ENCODE measurements around the gene SYCP2. TPM values are rescaled to one million over a fixed set of nuclear protein-coding genes. Genes with fewer than 3 reads are reported as not detected.
A peak's percentile ranks its signal among the peaks of the same experiment; 100 is the strongest.
"Not testable (repeated sequence)": the region's sequence is repeated elsewhere in the genome, so short reads cannot be mapped to it uniquely, and the experiment has no call there.

The SYCP2 gene
- total RNA-seq, 1 donor from 2014 or later = 4.1 TPM

- no peak for DNase-seq (ENCODE audit: low spot score in 2 of 2)
- no peak for FAIRE-seq
Observed at GRCh38 chr20:59920944-59921343, 12.5 kb downstream of the SYCP2 start.

- DNase-seq (ENCODE audit: low spot score in 2 of 2) (no peak), FAIRE-seq (no peak)
Observed at GRCh38 chr20:59912609-59913008, 20.8 kb downstream of the SYCP2 start.

GRCh38 chr20:59911041-59911440 is 22.4 kb downstream of the SYCP2 start:
- DNase-seq (ENCODE audit: low spot score in 2 of 2) (no peak), FAIRE-seq (no peak)

DNA sequence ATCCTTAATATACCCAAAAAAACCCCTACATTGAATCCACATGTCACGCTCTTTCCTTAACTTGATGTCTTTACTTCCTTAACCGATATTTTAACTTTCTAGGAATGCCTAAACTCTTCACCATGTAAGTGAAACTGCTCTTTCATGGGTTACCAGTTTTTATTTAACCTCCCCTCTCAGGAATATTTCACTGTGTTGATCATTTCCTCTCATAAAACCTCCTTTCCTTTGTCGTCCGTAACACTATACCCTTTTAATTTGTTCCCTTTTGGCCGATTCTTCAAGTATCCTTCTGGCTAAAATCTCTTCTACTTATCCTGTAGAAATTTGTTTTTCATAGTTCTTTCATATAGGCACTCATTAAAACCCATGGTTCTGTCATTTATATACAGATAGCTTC is 24.6 kb downstream of the SYCP2 start:
- DNase-seq (ENCODE audit: low spot score in 2 of 2) (no peak), FAIRE-seq (no peak)

GRCh38 chr20:59903621-59904020 is 29.8 kb downstream of the SYCP2 start:
- FAIRE-seq (no peak), DNase-seq (ENCODE audit: low spot score in 2 of 2) (no peak)

GRCh38 chr20:59902470-59902869 is 31.0 kb downstream of the SYCP2 start:
- FAIRE-seq = no peak
- DNase-seq (ENCODE audit: low spot score in 2 of 2) = no peak

- FAIRE-seq (no peak), DNase-seq (ENCODE audit: low spot score in 2 of 2) (no peak)
Observed at GRCh38 chr20:59895908-59896307, 37.5 kb downstream of the SYCP2 start.

GRCh38 chr20:59891581-59891980 is 41.9 kb downstream of the SYCP2 start:
- DNase-seq (ENCODE audit: low spot score in 2 of 2) (no peak), FAIRE-seq (no peak)

DNA sequence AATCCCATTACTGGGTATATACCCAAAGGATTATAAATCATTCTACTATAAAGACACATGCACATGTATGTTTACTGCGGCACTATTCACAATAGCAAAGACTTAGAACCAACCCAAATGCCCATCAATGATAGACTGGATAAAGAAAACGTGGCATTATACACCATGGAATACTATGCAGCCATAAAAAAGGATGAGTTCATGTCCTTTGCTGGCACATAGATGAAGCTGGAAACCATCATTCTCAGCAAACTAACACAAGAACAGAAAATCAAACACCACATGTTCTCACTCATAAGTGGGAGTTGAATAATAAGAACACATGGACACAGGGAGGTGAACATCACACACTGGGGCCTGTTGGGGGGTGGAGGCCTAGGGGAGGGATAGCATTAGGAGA is 43.4 kb downstream of the SYCP2 start:
- FAIRE-seq; DNase-seq (ENCODE audit: low spot score in 2 of 2): not testable (repeated sequence)

DNA sequence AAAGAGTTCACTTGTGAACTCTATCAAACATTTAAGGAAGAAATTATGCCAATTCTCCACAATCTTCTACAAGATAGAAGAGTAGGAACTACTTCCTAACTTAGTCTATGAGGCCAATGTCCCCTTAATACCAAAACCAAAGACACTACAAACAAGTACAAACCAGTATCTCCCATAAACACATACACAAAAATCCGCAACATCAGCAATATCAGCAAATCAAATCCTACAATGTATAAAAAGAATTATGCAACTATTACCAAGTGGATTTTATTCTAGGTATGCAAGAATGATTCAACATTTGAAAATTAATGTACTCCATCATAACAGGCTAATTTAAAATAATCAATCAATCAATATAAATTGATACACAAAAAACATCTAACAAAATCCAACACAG is 45.4 kb downstream of the SYCP2 start:
- FAIRE-seq = no peak
- no peak for DNase-seq (ENCODE audit: low spot score in 2 of 2)

DNA sequence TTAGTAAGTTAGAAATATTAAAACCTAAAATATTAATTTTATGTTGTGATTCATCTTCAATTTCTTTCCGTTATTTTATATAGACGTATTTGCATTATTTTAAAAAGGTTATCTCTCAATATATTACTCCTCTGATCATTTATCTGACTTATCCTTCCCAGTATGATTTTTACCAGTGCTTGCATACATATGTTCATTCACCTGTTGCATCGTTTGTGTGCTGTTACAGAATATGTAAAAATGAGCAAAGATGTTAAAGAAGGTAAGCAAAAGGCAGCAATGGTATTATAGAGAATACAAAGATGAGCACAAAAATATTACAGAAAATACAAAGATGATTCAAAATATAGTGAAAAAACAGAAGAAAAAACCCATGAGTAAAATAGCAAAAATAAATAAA is 48.9 kb downstream of the SYCP2 start:
- no peak for FAIRE-seq
- DNase-seq (ENCODE audit: low spot score in 2 of 2) = no peak

DNA sequence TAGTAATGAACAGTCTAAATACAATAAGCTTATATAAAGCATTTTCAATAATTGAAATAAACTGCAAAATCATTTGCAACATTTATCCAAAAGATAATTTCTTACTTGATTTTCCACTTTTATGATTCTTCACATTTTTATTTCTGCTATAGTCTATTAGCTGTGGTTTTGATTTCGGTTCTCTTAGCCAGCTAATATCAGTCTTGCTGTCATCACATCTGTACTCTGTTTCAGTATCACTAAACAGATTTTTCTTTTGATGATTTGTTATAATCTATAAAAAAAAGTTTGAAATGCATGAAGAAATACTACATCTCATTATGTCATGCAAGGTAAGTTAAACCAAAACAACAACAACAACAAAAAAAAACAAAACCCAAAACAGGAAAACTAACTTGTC is 53.2 kb downstream of the SYCP2 start:
- DNase-seq (ENCODE audit: low spot score in 2 of 2) = no peak

GRCh38 chr20:59873409-59873808 is 60.0 kb downstream of the SYCP2 start:
- no peak for DNase-seq (ENCODE audit: low spot score in 2 of 2)
- no peak for FAIRE-seq

More for the DNA sequence above, 53.2 kb downstream of the SYCP2 start:
- FAIRE-seq = no peak

GRCh38 chr20:59871096-59871495 is 62.3 kb downstream of the SYCP2 start:
- DNase-seq (ENCODE audit: low spot score in 2 of 2) = no peak
- no peak for FAIRE-seq

GRCh38 chr20:59866338-59866737 is 67.1 kb downstream of the SYCP2 start:
- no peak for DNase-seq (ENCODE audit: low spot score in 2 of 2)
- FAIRE-seq = no peak

DNA sequence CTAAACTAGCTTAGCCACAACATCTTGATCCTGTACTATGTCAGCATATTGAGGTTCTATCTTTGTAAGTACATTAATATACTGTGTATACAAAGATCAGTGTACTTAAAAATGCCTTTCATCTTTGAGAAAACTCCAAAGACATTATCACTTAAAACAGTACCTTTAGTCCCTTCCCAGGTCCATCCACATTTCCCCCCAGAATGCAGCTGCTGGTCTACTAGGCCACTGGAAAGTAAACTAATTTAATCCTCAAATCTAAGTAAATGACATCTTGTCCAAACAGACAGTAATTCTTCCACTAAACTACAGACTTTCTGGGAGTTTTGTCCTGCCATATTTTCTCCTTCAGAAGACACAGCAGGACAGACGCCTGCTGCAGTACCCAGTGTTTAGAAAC is 68.7 kb downstream of the SYCP2 start:
- FAIRE-seq (no peak), DNase-seq (ENCODE audit: low spot score in 2 of 2) (no peak)

GRCh38 chr20:59863058-59863457 is 70.4 kb downstream of the SYCP2 start:
- no peak for FAIRE-seq
- DNase-seq (ENCODE audit: low spot score in 2 of 2) = no peak

DNA sequence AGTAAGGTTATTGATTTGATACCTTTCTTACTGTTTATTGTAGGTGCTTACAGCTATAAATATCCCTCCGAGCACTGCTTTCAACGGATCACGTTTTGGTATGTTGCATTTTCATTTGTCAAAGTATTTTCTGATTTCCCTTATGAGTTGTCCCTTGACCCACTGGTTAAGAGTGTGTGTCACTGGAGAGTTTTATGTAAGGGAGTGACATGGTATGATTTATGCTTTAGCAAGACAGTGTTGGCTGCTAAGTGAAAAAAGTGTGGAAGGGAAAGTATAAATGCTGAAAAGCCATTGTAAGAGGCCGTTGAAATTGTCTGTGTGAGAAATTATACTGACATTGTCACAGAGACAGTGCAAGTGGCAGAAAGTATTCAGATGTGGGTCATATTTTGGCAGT is 72.0 kb downstream of the SYCP2 start:
- DNase-seq (ENCODE audit: low spot score in 2 of 2) (no peak), FAIRE-seq (no peak)

DNA sequence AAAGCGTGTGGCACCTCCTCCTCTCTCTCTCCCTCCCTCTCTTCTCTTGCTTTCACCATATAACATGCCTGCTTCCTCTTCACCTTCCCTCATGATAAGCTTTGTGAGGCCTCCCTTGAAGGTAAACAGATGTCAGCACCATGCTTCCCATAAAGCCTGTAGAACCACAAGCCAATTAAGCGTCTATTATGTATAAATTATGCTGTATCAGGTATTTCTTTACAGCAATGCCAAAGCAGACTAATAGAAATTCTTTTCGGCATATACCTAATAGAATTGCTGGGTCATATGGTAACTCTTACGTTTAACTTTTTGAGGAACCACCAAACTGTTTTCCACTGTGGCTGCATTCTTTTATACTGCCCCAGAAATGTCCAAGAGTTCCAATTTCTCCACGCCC is 75.0 kb downstream of the SYCP2 start:
- no peak for FAIRE-seq
- DNase-seq (ENCODE audit: low spot score in 2 of 2) = no peak

DNA sequence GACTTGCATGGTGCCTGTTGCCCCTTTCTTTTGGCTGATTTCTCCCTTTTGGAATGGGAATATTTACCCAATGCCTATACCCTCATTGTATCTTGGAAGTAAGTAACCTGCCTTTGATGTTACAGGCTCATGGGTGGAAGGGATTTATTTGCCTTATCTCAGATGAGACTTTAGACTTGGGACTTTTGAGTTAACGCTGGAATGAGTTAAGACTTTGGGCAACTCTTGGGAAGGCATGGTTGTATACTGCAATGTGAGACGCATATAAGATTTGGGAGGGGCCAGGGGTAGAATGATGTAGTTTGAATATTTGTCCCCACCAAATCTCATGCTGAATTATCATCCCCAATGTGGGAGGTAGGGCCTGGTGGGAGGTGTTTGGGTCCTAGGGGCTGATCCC is 75.5 kb downstream of the SYCP2 start:
- FAIRE-seq (no peak), DNase-seq (ENCODE audit: low spot score in 2 of 2) (no peak)

DNA sequence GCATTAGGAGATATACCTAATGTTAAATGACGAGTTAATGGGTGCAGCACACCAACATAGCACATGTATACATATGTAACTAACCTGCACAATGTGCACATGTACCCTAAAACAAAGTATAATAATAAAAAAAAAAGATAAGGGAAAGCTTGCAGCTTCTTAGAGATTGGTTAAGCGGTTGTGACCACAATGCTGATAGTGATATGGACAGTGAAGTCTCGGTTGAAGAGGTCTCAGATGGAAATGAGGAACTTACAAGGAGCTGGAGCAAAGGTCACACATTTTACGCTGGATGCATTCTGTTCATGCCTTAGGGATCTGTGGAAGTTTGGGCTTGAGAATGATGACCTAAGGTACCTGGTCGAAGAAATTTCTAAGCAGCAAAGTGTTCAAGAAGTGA is 76.5 kb downstream of the SYCP2 start:
- FAIRE-seq; DNase-seq (ENCODE audit: low spot score in 2 of 2): not testable (repeated sequence)

- not testable (repeated sequence) for FAIRE-seq; DNase-seq (ENCODE audit: low spot score in 2 of 2)
Observed at GRCh38 chr20:59856526-59856925, 76.9 kb downstream of the SYCP2 start.

DNA sequence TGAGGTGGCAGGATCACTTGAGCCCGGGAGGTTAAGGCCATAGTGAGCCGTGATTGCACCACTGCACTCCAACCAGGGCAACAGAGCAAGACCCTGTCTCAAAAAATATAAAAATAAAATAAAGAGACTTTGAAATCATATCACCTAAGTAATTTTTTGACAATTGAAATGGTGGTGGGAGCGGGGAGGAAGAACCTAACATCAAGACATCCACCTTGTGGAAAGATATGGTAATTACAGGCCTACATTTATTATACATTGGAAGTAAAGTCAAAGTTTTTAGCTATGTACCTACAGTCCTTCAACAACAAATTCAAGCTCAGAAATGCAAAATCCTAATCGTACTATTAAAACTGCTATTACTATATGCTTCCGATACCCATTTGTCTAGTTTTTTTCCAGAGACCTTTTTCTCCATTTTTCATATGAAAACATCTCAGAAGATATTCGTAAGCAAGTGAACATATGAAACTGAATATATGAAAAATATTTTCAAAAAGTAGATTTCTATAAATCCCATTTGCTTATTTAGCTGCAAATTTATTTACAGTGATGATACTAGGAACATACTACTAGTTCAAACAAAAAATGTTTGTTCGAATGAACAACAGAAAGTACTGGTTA is 83.3 kb downstream of the SYCP2 start:
- peak; percentile 65 for FAIRE-seq
- DNase-seq (ENCODE audit: low spot score in 2 of 2) = no peak
